Measurements from ENCODE around the gene ILF2.

DNA sequence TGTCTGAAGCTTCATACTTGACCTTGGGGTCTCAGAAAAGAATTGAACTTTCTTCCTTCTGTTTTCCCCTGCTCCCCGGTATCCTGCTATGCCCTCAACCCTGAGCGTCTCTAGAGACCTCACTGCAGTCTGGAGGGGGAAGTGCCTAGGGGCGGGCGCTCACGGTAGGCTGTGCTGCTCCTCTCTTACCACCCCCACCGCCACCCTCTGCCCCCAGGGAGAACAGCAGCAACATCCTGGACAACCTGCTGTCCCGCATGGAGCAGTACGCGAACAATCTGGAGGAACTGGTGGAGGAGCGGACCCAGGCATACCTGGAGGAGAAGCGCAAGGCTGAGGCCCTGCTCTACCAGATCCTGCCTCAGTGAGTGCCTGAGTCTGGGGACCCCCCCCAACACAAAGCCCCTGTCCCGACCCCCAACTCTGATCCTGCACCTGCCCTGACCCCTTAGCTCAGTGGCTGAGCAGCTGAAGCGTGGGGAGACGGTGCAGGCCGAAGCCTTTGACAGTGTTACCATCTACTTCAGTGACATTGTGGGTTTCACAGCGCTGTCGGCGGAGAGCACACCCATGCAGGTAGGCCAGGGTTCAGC, 18.0 kb upstream of the ILF2 start:
- no peak for TF ChIP-seq CTCF (IDR thresholded peaks at IDR 0.05; ENCODE audit: borderline replicate concordance, extremely low read depth, low read length, poor library complexity, severe bottlenecking)
- no peak for TF ChIP-seq EZH2 (IDR thresholded peaks at IDR 0.05; ENCODE audit: borderline replicate concordance, low read depth, low read length, severe bottlenecking)

Measured in DND-41 (cell line).